H9 (cell line): ENCODE measurements around the gene NSG1. TPM values are rescaled to one million over a fixed set of nuclear protein-coding genes. Genes with fewer than 3 reads are reported as not detected.
A peak's percentile ranks its signal among the peaks of the same experiment; 100 is the strongest.

ENCODE experiments used
- DNase-seq: peaks from one replicate; pipeline ENCODE4 v3.0.0-alpha.2; 2017
- H2AFZ ChIP-seq: one replicate; pipeline ENCODE4 v1.6.1; 2013; ENCODE audit warnings: mild to moderate bottlenecking, low read length, control low read depth, moderate library complexity
- H2AK5ac ChIP-seq: 2 replicates; pipeline ENCODE4 v1.6.1; 2013; ENCODE audit warnings: low read length, control low read depth, mixed read lengths; ENCODE audit not compliant: insufficient read length
- H2BK120ac ChIP-seq: one replicate; pipeline ENCODE4 v1.6.1; 2013; ENCODE audit warnings: low read depth, mild to moderate bottlenecking, low read length, control low read depth, inconsistent platforms; ENCODE audit not compliant: poor library complexity, severe bottlenecking
- H2BK12ac ChIP-seq: 2 replicates; pipeline ENCODE4 v1.6.1; 2013; ENCODE audit warnings: low read length, control low read depth, mixed read lengths, low read depth; ENCODE audit not compliant: insufficient read length
- H2BK15ac ChIP-seq: 2 replicates; pipeline ENCODE4 v1.6.1; 2013; ENCODE audit warnings: low read depth, low read length, control low read depth
- H2BK20ac ChIP-seq: one replicate; pipeline ENCODE4 v1.6.1; 2013; ENCODE audit warnings: low read depth, mild to moderate bottlenecking, low read length, control low read depth, inconsistent platforms; ENCODE audit not compliant: poor library complexity, severe bottlenecking
- H2BK5ac ChIP-seq: 2 replicates; pipeline ENCODE4 v1.6.1; 2013; ENCODE audit warnings: low read length, control low read depth, mixed read lengths; ENCODE audit not compliant: insufficient read length
- H3K14ac ChIP-seq: 2 replicates; pipeline ENCODE4 v1.6.1; 2013; ENCODE audit warnings: low read length, control low read depth; ENCODE audit not compliant: insufficient read depth
- H3K18ac ChIP-seq: 2 replicates; pipeline ENCODE4 v1.6.1; 2013; ENCODE audit warnings: low read depth, mild to moderate bottlenecking, mixed read lengths, low read length, control low read depth; ENCODE audit not compliant: insufficient read length
- H3K23ac ChIP-seq: 2 replicates; pipeline ENCODE4 v1.6.1; 2013; ENCODE audit warnings: low read length, control low read depth, mixed read lengths, low read depth; ENCODE audit not compliant: insufficient read length
- H3K23me2 ChIP-seq: 2 replicates; pipeline ENCODE4 v1.6.1; 2013; ENCODE audit warnings: low read depth, mild to moderate bottlenecking, mixed read lengths, low read length, control low read depth; ENCODE audit not compliant: insufficient read length, poor library complexity, severe bottlenecking
- H3K27ac ChIP-seq: 2 replicates; pipeline ENCODE4 v1.5.1; 2013; ENCODE audit warnings: low read length, control low read depth, mixed read lengths, low read depth; ENCODE audit not compliant: insufficient read length
- H3K27me3 ChIP-seq: 2 replicates; pipeline ENCODE4 v1.6.1; 2013; ENCODE audit warnings: low read length, control low read depth, inconsistent platforms; ENCODE audit not compliant: insufficient read depth
- H3K4ac ChIP-seq: 2 replicates; pipeline ENCODE4 v1.6.1; 2013; ENCODE audit warnings: low read depth, mild to moderate bottlenecking, control low read depth, inconsistent platforms, low read length, moderate library complexity
- H3K4me1 ChIP-seq: 2 replicates; pipeline ENCODE4 v1.6.1; 2013; ENCODE audit warnings: low read length, control low read depth, inconsistent platforms; ENCODE audit not compliant: insufficient read depth
- H3K4me2 ChIP-seq: 2 replicates; pipeline ENCODE4 v1.6.1; 2013; ENCODE audit warnings: low read length, control low read depth, mixed read lengths; ENCODE audit not compliant: insufficient read length, insufficient read depth
- H3K56ac ChIP-seq: 2 replicates; pipeline ENCODE4 v1.6.1; 2013; ENCODE audit warnings: low read depth, mild to moderate bottlenecking, mixed read lengths, low read length, control low read depth; ENCODE audit not compliant: insufficient read length
- H3K79me1 ChIP-seq: 2 replicates; pipeline ENCODE4 v1.6.1; 2013; ENCODE audit warnings: low read depth, mild to moderate bottlenecking, moderate library complexity, low read length, control low read depth, inconsistent platforms; ENCODE audit not compliant: insufficient read depth, poor library complexity, severe bottlenecking
- H3K79me2 ChIP-seq: 2 replicates; pipeline ENCODE4 v1.6.1; 2013; ENCODE audit warnings: low read length, control low read depth, inconsistent platforms; ENCODE audit not compliant: insufficient read depth
- H3K9ac ChIP-seq: 2 replicates; pipeline ENCODE4 v1.6.1; 2013; ENCODE audit warnings: low read length, control low read depth, mixed read lengths; ENCODE audit not compliant: insufficient read length; ENCODE audit errors: extremely low read depth
- H3K9me3 ChIP-seq: one replicate; pipeline ENCODE4 v1.6.1; 2013; ENCODE audit warnings: low read depth, low read length, inconsistent platforms; ENCODE audit not compliant: control insufficient read depth
- H3T11ph ChIP-seq: one replicate; pipeline ENCODE4 v1.6.1; 2013; ENCODE audit warnings: mild to moderate bottlenecking, low read length, control low read depth, inconsistent platforms
- H4K20me1 ChIP-seq: one replicate; pipeline ENCODE4 v1.6.1; 2013; ENCODE audit not compliant: control insufficient read depth, insufficient read length, insufficient read depth
- H4K5ac ChIP-seq: 2 replicates; pipeline ENCODE4 v1.6.1; 2013; ENCODE audit warnings: low read depth, mild to moderate bottlenecking, mixed read lengths, low read length, control low read depth; ENCODE audit not compliant: insufficient read length
- H4K8ac ChIP-seq: replicated peaks from 2 replicates; pipeline ENCODE4 v1.6.1; 2013; ENCODE audit warnings: low read length, control low read depth, mixed read lengths, low read depth; ENCODE audit not compliant: insufficient read length
- H4K91ac ChIP-seq: 2 replicates; pipeline ENCODE4 v1.6.1; 2013; ENCODE audit warnings: low read depth, mild to moderate bottlenecking, moderate library complexity, mixed read lengths, low read length, control low read depth; ENCODE audit not compliant: insufficient read length
- H3K27ac Mint-ChIP-seq, 3 experiments: 2 replicates in 2 of 3; 3 replicates in 1 of 3; pipeline ENCODE4 v1.8.0; 2020 to 2021; ENCODE audit warnings: mixed read lengths in 3 of 3, mild to moderate bottlenecking in 1 of 3, moderate library complexity in 1 of 3
- H3K27me3 Mint-ChIP-seq: 2 replicates; pipeline ENCODE4 v1.8.0; 2021; ENCODE audit warnings: low read depth, mild to moderate bottlenecking, moderate library complexity, mixed read lengths
- H3K36me3 Mint-ChIP-seq, 3 experiments: 2 replicates in 2 of 3; 3 replicates in 1 of 3; pipeline ENCODE4 v1.8.0; 2020 to 2021; ENCODE audit warnings: low read depth in 3 of 3, mixed read lengths in 3 of 3; ENCODE audit not compliant: insufficient read depth in 1 of 3
- H3K4me1 Mint-ChIP-seq, 2 experiments: 2 replicates each; pipeline ENCODE4 v1.8.0; 2020; ENCODE audit warnings: mixed read lengths in 2 of 2
- H3K4me3 Mint-ChIP-seq, 2 experiments: 2 replicates in 1 of 2; 3 replicates in 1 of 2; pipeline ENCODE4 v1.8.0; 2020 to 2021; ENCODE audit warnings: mild to moderate bottlenecking in 2 of 2, mixed read lengths in 2 of 2, moderate library complexity in 1 of 2
- H3K9me3 Mint-ChIP-seq, 2 experiments: 2 replicates in 1 of 2; 3 replicates in 1 of 2; pipeline ENCODE4 v1.8.0; 2020; ENCODE audit warnings: mild to moderate bottlenecking in 2 of 2, mixed read lengths in 2 of 2, moderate library complexity in 1 of 2
- CTCF ChIP-seq: fragments of 200-600 bp; sonication (generic); conservative IDR thresholded peaks from 3 replicates; pipeline ENCODE4 v1.8.0; 2021; ENCODE audit warnings: antibody characterized with exemption, mild to moderate bottlenecking
- WGBS: extraction: QIAGEN DNeasy Blood & Tissue Kit; methylation state at CpG from one replicate; pipeline ENCODE4 v1.1.7; 2013; ENCODE audit warnings: missing lambda C conversion rate, low lambda C conversion rate, mixed read lengths; ENCODE audit not compliant: insufficient read length; ENCODE audit errors: extremely low coverage; 5-methylcytosine and 5-hydroxymethylcytosine counted together
- total RNA-seq: library from RNA; stranded (reverse); gene quantifications from 2 replicates; pipeline ENCODE4 v1.2.1, GENCODE V29; 2021

Gene NSG1
- total RNA-seq, 1 experiment from 2014 or later = 9.3 TPM

GRCh38 chr4:4416981-4417380 lies 30.1 kb downstream of the NSG1 start:
- TF ChIP-seq CTCF = no peak
- H2BK5ac ChIP-seq = no peak overlapping the region
- H4K8ac ChIP-seq = no peak overlapping the region
- no peak overlapping the region for H3K23ac ChIP-seq
- DNase-seq = peak; percentile 12
- H2BK20ac ChIP-seq = no peak overlapping the region
- no peak overlapping the region for H3K56ac ChIP-seq
- no peak overlapping the region for H2BK15ac ChIP-seq
- H3K9ac ChIP-seq = no peak overlapping the region
- no peak overlapping the region for H2AK5ac ChIP-seq
- H3K23me2 ChIP-seq = no peaks in the 10 kb centered on the region
- no peak overlapping the region for H3T11ph ChIP-seq
- no peak overlapping the region for H4K91ac ChIP-seq
- Mint-ChIP-seq H3K4me1 (no peaks in the 10 kb centered on the region), H3K9me3 (peaks cover 0 to 2% of the 10 kb centered on the region in 2 experiments; a peak in 2 of 5 replicates), H3K36me3 (peaks cover 18 to 39% (median 26%) of the 10 kb centered on the region in 3 experiments), H3K4me3 (no peak overlapping the region), H3K27me3 (no peaks in the 10 kb centered on the region), H3K27ac (no peak overlapping the region; a peak in 2 of 7 replicates)
- no peak overlapping the region for H4K5ac ChIP-seq
- H3K4me1 ChIP-seq = no peaks in the 10 kb centered on the region
- H3K27me3 ChIP-seq = no peaks in the 10 kb centered on the region
- H2BK12ac ChIP-seq = no peak overlapping the region
- no peak overlapping the region for H3K4ac ChIP-seq
- H3K27ac ChIP-seq = no peak overlapping the region
- no peaks in the 10 kb centered on the region for H3K79me1 ChIP-seq
- no peak overlapping the region for H2BK120ac ChIP-seq
- no peaks in the 10 kb centered on the region for H3K9me3 ChIP-seq
- H2AFZ ChIP-seq = no peak overlapping the region
- no CpG with 5 or more reads among the region's 11 CpGs for WGBS
- peaks cover 2% of the 10 kb centered on the region for H4K20me1 ChIP-seq
- no peak overlapping the region for H3K18ac ChIP-seq
- no peak overlapping the region for H3K4me2 ChIP-seq
- H3K14ac ChIP-seq = no peak overlapping the region
- H3K79me2 ChIP-seq = no peaks in the 10 kb centered on the region
